IPS-NIHi7 (cell line): ENCODE data around the gene FNIP1.
"Not testable (repeated sequence)": the region's sequence is repeated elsewhere in the genome, so short reads cannot be mapped to it uniquely, and the experiment has no call there.

ENCODE experiments used
- DNase-seq: peaks from one replicate; pipeline ENCODE4 v3.0.0; 2012; ENCODE audit warnings: mixed read lengths; ENCODE audit errors: extremely low spot score

FNIP1 gene

GRCh38 chr5:131749723-131750470 lies 46.9 kb downstream of the FNIP1 start:
- DNase-seq: no peak

GRCh38 chr5:131749138-131749537 lies 47.7 kb downstream of the FNIP1 start:
- no peak for DNase-seq

GRCh38 chr5:131747180-131748105 lies 49.4 kb downstream of the FNIP1 start:
- DNase-seq: no peak

GRCh38 chr5:131746423-131746822 lies 50.4 kb downstream of the FNIP1 start:
- no peak for DNase-seq

GRCh38 chr5:131745703-131746102 lies 51.1 kb downstream of the FNIP1 start:
- DNase-seq: no peak

- no peak for DNase-seq
Observed at GRCh38 chr5:131745155-131745554, 51.7 kb downstream of the FNIP1 start.

- DNase-seq: no peak
Observed at GRCh38 chr5:131740477-131740876, 56.3 kb downstream of the FNIP1 start.

- no peak for DNase-seq
Observed at GRCh38 chr5:131735393-131735792, 61.4 kb downstream of the FNIP1 start.

- not testable (repeated sequence) for DNase-seq
Observed at GRCh38 chr5:131734939-131735338, 61.9 kb downstream of the FNIP1 start.

- DNase-seq: not testable (repeated sequence)
Observed at GRCh38 chr5:131729292-131729691, 67.5 kb downstream of the FNIP1 start.

- not testable (repeated sequence) for DNase-seq
Observed at GRCh38 chr5:131724089-131724488, 72.7 kb downstream of the FNIP1 start.

GRCh38 chr5:131720714-131721113 lies 76.1 kb downstream of the FNIP1 start:
- DNase-seq: no peak

GRCh38 chr5:131719564-131719963 lies 77.3 kb downstream of the FNIP1 start:
- DNase-seq: no peak

GRCh38 chr5:131718487-131719014 lies 78.3 kb downstream of the FNIP1 start:
- DNase-seq: no peak

- not testable (repeated sequence) for DNase-seq
Observed at GRCh38 chr5:131717164-131717563, 79.7 kb downstream of the FNIP1 start.

- DNase-seq: no peak
Observed at GRCh38 chr5:131716650-131717049, 80.2 kb downstream of the FNIP1 start.

GRCh38 chr5:131710391-131710790 lies 86.4 kb downstream of the FNIP1 start:
- no peak for DNase-seq

GRCh38 chr5:131709043-131709442 lies 87.8 kb downstream of the FNIP1 start:
- DNase-seq: no peak

- DNase-seq: no peak
Observed at GRCh38 chr5:131706281-131706680, 90.5 kb downstream of the FNIP1 start.

GRCh38 chr5:131694926-131695325 lies 101.9 kb downstream of the FNIP1 start:
- no peak for DNase-seq

GRCh38 chr5:131693894-131694293 lies 102.9 kb downstream of the FNIP1 start:
- DNase-seq: no peak

GRCh38 chr5:131685516-131686171 lies 111.2 kb downstream of the FNIP1 start:
- no peak for DNase-seq
